Activated CD4-positive, alpha-beta memory T cell treated with anti-CD3 and anti-CD28 coated beads, Interleukin-2, amount 10 ng/mL, durations not matched to agents 7 days and 5 days (primary cell): ENCODE results near the gene RARG. TPM values are rescaled to one million over a fixed set of nuclear protein-coding genes. Genes with fewer than 3 reads are reported as not detected.

Experiments used
- CTCF ChIA-PET: fragments of 350-600 bp; sonication (Branson Sonifier 250); formaldehyde crosslinking; loops from one replicate; lab custom pipeline; 2021; ENCODE audit warnings: antibody characterized with exemption, inconsistent platforms; lab: Charles Lee
- POLR2A ChIA-PET: fragments of 350-600 bp; sonication (Branson Sonifier 250); formaldehyde crosslinking; loops from one replicate; lab custom pipeline; 2021; ENCODE audit warnings: antibody characterized with exemption; lab: Charles Lee
- DNase-seq: peaks from one replicate; pipeline ENCODE4 v3.0.0-alpha.2; 2020
- H3K27ac Mint-ChIP-seq: one replicate; pipeline ENCODE4 v1.8.0; 2021; ENCODE audit warnings: mild to moderate bottlenecking, mixed read lengths
- H3K27me3 Mint-ChIP-seq: one replicate; pipeline ENCODE4 v1.8.0; 2021; ENCODE audit warnings: mixed read lengths
- H3K36me3 Mint-ChIP-seq: one replicate; pipeline ENCODE4 v1.8.0; 2021; ENCODE audit warnings: low read depth, mixed read lengths
- H3K4me1 Mint-ChIP-seq: one replicate; pipeline ENCODE4 v1.8.0; 2021; ENCODE audit warnings: mixed read lengths
- H3K4me3 Mint-ChIP-seq: one replicate; pipeline ENCODE4 v1.8.0; 2021; ENCODE audit warnings: mild to moderate bottlenecking, mixed read lengths
- H3K9me3 Mint-ChIP-seq: one replicate; pipeline ENCODE4 v1.8.0; 2021; ENCODE audit warnings: mixed read lengths
- total RNA-seq, 2 experiments: library from RNA; stranded (reverse); gene quantifications; one replicate each; pipeline ENCODE4 v1.2.3, GENCODE V29; 2021

Gene RARG
- 10 to 100 TPM; 46.1 to 47.4 TPM for total RNA-seq

- Mint-ChIP-seq H3K27ac (peak within 1 kb of the TSS; percentile 79), H3K27me3 (no peaks in the 10 kb centered on the region), H3K4me1 (peaks cover 68% of the 10 kb centered on the region), H3K9me3 (no peaks in the 10 kb centered on the region), H3K36me3 (peaks cover 1% of the 10 kb centered on the region), H3K4me3 (peak within 1 kb of the TSS; percentile 83)
- peak; percentile 72 for DNase-seq
- ChIA-PET POLR2A (interaction anchor here (0.9 to 9.0 kb wide), 8 partner anchors 9 to 34 kb away, joined by 3 to 108 read pairs (median 5); no protein-coding TSS in a partner anchor), CTCF (interaction anchor here (1.5 kb wide), 1 partner anchor 18 kb away, joined by 5 read pairs; no protein-coding TSS in a partner anchor)
Measured at GRCh38 chr12:53231921-53232645, at the start of gene RARG. Gene RARG, minus strand, starts transcription at chr12:53232209. Its CDS starts 4,664 bp downstream, at chr12:53227545.

DNA sequence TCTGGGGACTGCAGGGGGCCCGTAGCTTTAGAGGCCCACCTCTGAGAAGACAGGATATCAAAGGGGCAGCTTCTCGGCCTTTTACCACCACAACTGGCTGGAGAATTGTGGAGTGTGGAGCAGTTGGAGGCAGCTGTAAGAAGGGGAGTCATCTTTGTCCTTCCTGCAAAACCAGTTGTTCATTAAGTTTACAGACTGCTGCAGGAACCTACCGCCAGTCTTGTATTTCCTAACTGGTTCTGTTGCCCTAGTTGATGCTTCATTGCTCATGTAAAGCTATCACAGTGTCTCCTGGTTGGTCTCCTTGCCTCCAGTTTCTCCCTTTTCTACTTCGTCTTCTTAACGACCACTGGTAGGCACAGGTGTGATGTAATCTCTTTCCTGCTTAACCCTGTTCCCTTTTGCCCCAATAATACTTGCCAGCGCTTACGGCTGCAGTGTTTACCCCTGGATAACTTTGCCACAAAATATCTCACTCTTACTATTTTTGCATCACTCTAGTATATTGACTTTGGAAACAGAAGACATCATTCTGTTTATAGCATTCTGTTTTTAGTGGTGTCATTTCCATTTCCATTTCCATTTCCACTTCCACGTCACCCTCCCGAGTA is 48.0 kb upstream of the RARG start:
- ChIA-PET CTCF (interaction anchor here (1.0 to 1.5 kb wide), 4 partner anchors 12 to 66 kb away, joined by 3 to 7 read pairs (median 4); partner anchors contain the start of gene ESPL1), POLR2A (interaction anchor here (1.4 to 3.4 kb wide), 2 partner anchors 11 to 25 kb away, joined by 3 to 38 read pairs; partner anchors contain the start of gene ESPL1)
- Mint-ChIP-seq H3K4me3 (no peak overlapping the region), H3K27ac (no peak overlapping the region), H3K4me1 (peaks cover 4% of the 10 kb centered on the region), H3K9me3 (no peaks in the 10 kb centered on the region), H3K36me3 (peaks cover 79% of the 10 kb centered on the region), H3K27me3 (no peaks in the 10 kb centered on the region)
- no peak for DNase-seq

DNA sequence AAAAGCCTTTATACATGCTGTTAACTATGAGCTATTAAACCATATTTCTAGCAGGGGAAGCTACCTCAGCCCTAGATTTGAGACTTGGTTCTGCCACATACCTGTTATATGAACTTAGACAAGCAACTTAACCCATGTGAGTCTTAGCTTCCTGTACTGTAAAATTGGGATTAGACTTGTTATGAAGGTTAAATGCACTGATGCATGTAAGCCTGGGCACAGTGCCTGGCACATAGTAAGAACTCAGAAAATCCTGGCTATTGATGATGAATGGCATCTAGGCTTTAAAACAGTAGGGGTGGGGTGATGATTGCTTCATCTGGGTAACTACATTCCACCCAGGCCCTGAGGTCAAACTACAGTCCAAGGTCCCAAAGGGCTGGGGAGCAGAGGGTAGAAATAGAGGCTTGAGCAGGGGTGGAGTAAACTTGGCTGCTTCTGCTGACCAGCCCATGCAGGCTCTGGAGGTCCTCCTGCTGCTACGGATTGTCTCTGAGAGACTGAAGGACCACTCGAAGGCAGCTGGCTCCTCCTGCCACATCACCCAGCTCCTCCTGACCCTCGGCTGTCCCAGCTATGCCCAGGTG is 47.4 kb upstream of the RARG start:
- no peak for DNase-seq
- no peaks in the 10 kb centered on the region for H3K27me3 Mint-ChIP-seq
- H3K9me3 Mint-ChIP-seq: no peaks in the 10 kb centered on the region
- POLR2A ChIA-PET: interaction anchor here (1.4 to 3.4 kb wide), 2 partner anchors 11 to 25 kb away, joined by 3 to 38 read pairs; partner anchors contain the start of gene ESPL1
- H3K4me3 Mint-ChIP-seq: no peak overlapping the region
- peaks cover 8% of the 10 kb centered on the region for H3K4me1 Mint-ChIP-seq
- no peak overlapping the region for H3K27ac Mint-ChIP-seq
- CTCF ChIA-PET: interaction anchor here (1.0 to 3.0 kb wide), 5 partner anchors 11 to 68 kb away, joined by 3 to 9 read pairs (median 6); partner anchors contain the start of gene ESPL1
- H3K36me3 Mint-ChIP-seq: peaks cover 82% of the 10 kb centered on the region

DNA sequence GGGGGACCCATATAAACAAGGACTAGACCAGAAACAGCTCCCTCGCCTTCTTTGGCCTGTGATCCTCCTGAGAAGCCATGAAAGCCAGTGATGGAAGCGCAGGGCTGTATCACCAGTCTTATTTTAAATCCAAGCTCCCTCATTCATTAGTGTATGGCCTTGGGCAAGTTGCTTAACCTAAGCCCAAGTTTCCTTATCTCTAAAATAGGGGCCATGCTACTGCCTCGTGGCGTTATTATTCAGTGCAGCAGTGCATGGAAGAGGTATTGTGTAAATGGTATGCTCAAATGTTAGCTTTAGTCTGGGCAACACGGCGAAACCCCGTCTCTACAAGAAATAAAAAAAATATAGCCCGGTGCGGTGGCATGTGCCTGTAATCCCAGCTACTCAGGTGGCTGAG is 46.0 kb upstream of the RARG start:
- POLR2A ChIA-PET: interaction anchor here (1.2 to 3.4 kb wide), 5 partner anchors 9 to 69 kb away, joined by 3 to 38 read pairs (median 4); partner anchors contain the start of gene ESPL1
- Mint-ChIP-seq H3K4me3 (no peak overlapping the region), H3K4me1 (peaks cover 12% of the 10 kb centered on the region), H3K9me3 (no peaks in the 10 kb centered on the region), H3K27me3 (no peaks in the 10 kb centered on the region), H3K27ac (no peak overlapping the region), H3K36me3 (peaks cover 79% of the 10 kb centered on the region)
- CTCF ChIA-PET: interaction anchor here (0.8 to 3.0 kb wide), 5 partner anchors 9 to 66 kb away, joined by 3 to 9 read pairs (median 3); partner anchors contain the start of genes AAAS and ESPL1
- no peak for DNase-seq

DNA sequence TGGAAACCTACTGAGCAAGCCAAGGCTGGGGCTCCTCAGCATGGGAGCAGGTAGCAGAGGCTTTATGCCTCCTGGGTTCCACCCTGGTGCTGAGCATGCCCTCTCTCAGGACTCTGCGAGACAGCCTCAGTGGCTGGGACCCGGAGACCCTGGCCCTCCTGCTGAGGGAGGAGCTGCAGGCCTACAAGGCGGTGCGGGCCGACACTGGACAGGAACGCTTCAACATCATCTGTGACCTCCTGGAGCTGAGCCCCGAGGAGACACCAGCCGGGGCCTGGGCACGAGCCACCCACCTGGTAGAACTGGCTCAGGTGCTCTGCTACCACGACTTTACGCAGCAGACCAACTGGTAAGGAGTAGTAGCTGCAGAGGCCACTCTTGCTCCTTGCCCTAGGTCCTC is 44.5 kb upstream of the RARG start:
- Mint-ChIP-seq H3K27ac (no peak overlapping the region), H3K9me3 (no peaks in the 10 kb centered on the region), H3K4me3 (no peak overlapping the region), H3K27me3 (no peaks in the 10 kb centered on the region), H3K36me3 (peaks cover 76% of the 10 kb centered on the region), H3K4me1 (peaks cover 22% of the 10 kb centered on the region)
- DNase-seq: no peak
- ChIA-PET POLR2A (interaction anchor here (0.8 to 2.6 kb wide), 4 partner anchors 10 to 40 kb away, joined by 3 to 8 read pairs (median 3); partner anchors contain the start of gene PFDN5), CTCF (interaction anchor here (1.2 to 3.0 kb wide), 3 partner anchors 8 to 65 kb away, joined by 3 to 9 read pairs (median 9); partner anchors contain the start of genes AAAS and ESPL1)

DNA sequence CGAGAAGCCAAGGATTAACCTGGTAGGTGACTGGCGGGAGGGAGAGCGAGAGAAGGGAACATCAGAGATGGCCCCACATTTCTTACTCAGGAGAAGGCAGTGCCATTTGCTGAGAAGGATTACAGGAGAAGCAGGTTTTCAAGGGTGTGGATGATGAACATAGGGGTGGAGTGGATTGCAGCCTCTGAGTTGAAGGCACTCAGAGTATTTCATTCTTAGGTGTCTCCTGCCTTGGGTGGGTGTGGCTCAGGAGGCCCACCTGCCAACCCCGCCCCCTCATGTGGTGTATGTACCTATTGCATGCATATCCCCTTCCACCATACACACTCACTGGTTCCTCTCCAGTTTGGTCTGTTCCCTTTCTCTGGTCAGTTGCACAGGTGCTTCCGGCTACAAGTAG is 42.4 kb upstream of the RARG start:
- POLR2A ChIA-PET: no interaction called here
- peaks cover 85% of the 10 kb centered on the region for H3K36me3 Mint-ChIP-seq
- DNase-seq: no peak
- no peaks in the 10 kb centered on the region for H3K27me3 Mint-ChIP-seq
- CTCF ChIA-PET: no interaction called here
- H3K9me3 Mint-ChIP-seq: no peaks in the 10 kb centered on the region
- H3K4me1 Mint-ChIP-seq: peaks cover 39% of the 10 kb centered on the region
- H3K27ac Mint-ChIP-seq: no peak overlapping the region
- H3K4me3 Mint-ChIP-seq: no peak overlapping the region

DNA sequence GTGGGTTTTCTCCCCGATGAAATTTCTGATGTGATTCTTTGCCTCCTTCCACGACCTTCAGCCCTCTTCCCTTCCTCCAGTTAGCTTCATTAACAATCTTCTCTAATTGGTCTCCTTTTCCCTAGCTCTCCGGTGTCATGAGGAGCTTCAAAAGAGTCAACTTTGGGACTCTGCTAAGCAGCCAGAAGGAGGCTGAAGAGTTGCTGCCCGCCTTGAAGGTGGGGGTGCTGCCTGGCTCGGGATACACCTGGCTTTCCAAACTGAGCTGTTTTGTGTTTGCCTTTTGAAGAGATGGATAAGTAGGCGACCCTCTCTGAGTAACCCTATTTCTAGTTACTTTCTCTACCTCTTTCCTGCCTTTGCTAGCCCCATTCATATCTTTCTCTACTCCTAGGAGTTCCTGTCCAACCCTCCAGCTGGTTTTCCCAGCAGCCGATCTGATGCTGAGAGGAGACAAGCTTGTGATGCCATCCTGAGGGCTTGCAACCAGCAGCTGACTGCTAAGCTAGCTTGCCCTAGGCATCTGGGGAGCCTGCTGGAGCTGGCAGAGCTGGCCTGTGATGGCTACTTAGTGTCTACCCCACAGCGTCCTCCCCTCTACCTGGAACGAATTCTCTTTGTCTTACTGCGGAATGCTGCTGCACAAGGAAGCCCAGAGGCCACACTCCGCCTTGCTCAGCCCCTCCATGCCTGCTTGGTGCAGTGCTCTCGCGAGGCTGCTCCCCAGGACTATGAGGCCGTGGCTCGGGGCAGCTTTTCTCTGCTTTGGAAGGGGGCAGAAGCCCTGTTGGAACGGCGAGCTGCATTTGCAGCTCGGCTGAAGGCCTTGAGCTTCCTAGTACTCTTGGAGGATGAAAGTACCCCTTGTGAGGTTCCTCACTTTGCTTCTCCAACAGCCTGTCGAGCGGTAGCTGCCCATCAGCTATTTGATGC is 36.9 kb upstream of the RARG start:
- no peaks in the 10 kb centered on the region for H3K9me3 Mint-ChIP-seq

GRCh38 chr12:53267999-53268629 is 36.1 kb upstream of the RARG start, which contains the start of gene ESPL1:
Gene ESPL1, plus strand, starts transcription at chr12:53268299. Its CDS starts 468 bp downstream, at chr12:53268767.
- peaks cover 44% of the 10 kb centered on the region for H3K36me3 Mint-ChIP-seq
- peak within 1 kb of the TSS; percentile 90 for H3K27ac Mint-ChIP-seq
- peak within 1 kb of the TSS; percentile 98 for H3K4me3 Mint-ChIP-seq
- H3K4me1 Mint-ChIP-seq: peaks cover 53% of the 10 kb centered on the region
- H3K9me3 Mint-ChIP-seq: no peaks in the 10 kb centered on the region
- CTCF ChIA-PET: interaction anchor here (0.8 to 8.0 kb wide), 23 partner anchors 9 to 214 kb away, joined by 3 to 201 read pairs (median 5); partner anchors contain the start of genes AAAS, CSAD, PFDN5 and ZNF740
- POLR2A ChIA-PET: interaction anchor here (0.7 to 7.0 kb wide), 28 partner anchors 9 to 408 kb away, joined by 3 to 93 read pairs (median 6); partner anchors contain the start of genes AAAS, ATP5MC2, CSAD and EIF4B
- no peaks in the 10 kb centered on the region for H3K27me3 Mint-ChIP-seq
- peak; percentile 87 for DNase-seq

More for the DNA sequence above, 36.9 kb upstream of the RARG start:
- Mint-ChIP-seq H3K27ac (peak overlapping the region; percentile 90), H3K4me3 (peak overlapping the region; percentile 98), H3K36me3 (peaks cover 49% of the 10 kb centered on the region), H3K4me1 (peaks cover 53% of the 10 kb centered on the region), H3K27me3 (no peaks in the 10 kb centered on the region)
- no peak for DNase-seq
- CTCF ChIA-PET: interaction anchor here (0.8 to 8.0 kb wide), 16 partner anchors 8 to 215 kb away, joined by 3 to 201 read pairs (median 6); partner anchors contain the start of genes AAAS, CSAD, PFDN5 and ZNF740
- POLR2A ChIA-PET: interaction anchor here (0.7 to 7.0 kb wide), 22 partner anchors 10 to 225 kb away, joined by 3 to 93 read pairs (median 8); partner anchors contain the start of genes AAAS, CSAD, ITGB7 and MYG1

GRCh38 chr12:53267306-53267998 is 35.4 kb upstream of the RARG start:
- CTCF ChIA-PET: interaction anchor here (0.6 to 8.0 kb wide), 22 partner anchors 9 to 213 kb away, joined by 3 to 201 read pairs (median 4); partner anchors contain the start of genes AAAS, CSAD and ZNF740

GRCh38 chr12:53265783-53266182 is 33.8 kb upstream of the RARG start:
- no peak for DNase-seq
- Mint-ChIP-seq H3K4me3 (no peak overlapping the region), H3K27ac (no peak overlapping the region), H3K9me3 (no peaks in the 10 kb centered on the region), H3K36me3 (peaks cover 28% of the 10 kb centered on the region), H3K4me1 (peaks cover 40% of the 10 kb centered on the region), H3K27me3 (no peaks in the 10 kb centered on the region)
- CTCF ChIA-PET: interaction anchor here (1.3 to 8.0 kb wide), 5 partner anchors 13 to 57 kb away, joined by 4 to 201 read pairs (median 46); partner anchors contain the start of genes AAAS and PFDN5
- POLR2A ChIA-PET: interaction anchor here (1.5 to 7.0 kb wide), 6 partner anchors 9 to 85 kb away, joined by 4 to 93 read pairs (median 36); partner anchors contain the start of genes AAAS, CSAD, MYG1 and PFDN5

More at GRCh38 chr12:53267306-53267998, 35.4 kb upstream of the RARG start:
- H3K36me3 Mint-ChIP-seq: peaks cover 41% of the 10 kb centered on the region
- peak overlapping the region; percentile 98 for H3K4me3 Mint-ChIP-seq
- peak overlapping the region; percentile 90 for H3K27ac Mint-ChIP-seq
- H3K4me1 Mint-ChIP-seq: peaks cover 50% of the 10 kb centered on the region
- no peaks in the 10 kb centered on the region for H3K9me3 Mint-ChIP-seq
- no peaks in the 10 kb centered on the region for H3K27me3 Mint-ChIP-seq
- DNase-seq: peak; percentile 54
- POLR2A ChIA-PET: interaction anchor here (0.7 to 7.0 kb wide), 26 partner anchors 9 to 408 kb away, joined by 3 to 93 read pairs (median 6); partner anchors contain the start of genes AAAS, ATP5MC2, CSAD and EIF4B
